AG09319 (cell line): ENCODE results near the gene ABCA4.

Experiments
- DNase-seq: peaks from one replicate; pipeline ENCODE4 v3.0.0-alpha.2; 2010; ENCODE audit warnings: low read depth; ENCODE audit errors: extremely low read depth
- CTCF ChIP-seq: IDR thresholded peaks from 2 replicates; pipeline ENCODE4 v1.5.1; 2011; ENCODE audit warnings: low read depth, mild to moderate bottlenecking, inconsistent platforms, low read length, moderate library complexity

Gene ABCA4

GRCh38 chr1:94121411-94121821, 468 bp upstream of the ABCA4 start:
- no peak for TF ChIP-seq CTCF
- DNase-seq = no peak

GRCh38 chr1:94120570-94120901, 412 bp downstream of the ABCA4 start:
- no peak for TF ChIP-seq CTCF
- no peak for DNase-seq

- no peak for TF ChIP-seq CTCF
- DNase-seq = no peak
These were observed 965 bp downstream of the ABCA4 start for GRCh38 chr1:94119796-94120569.

GRCh38 chr1:94119306-94119705, 1.6 kb downstream of the ABCA4 start:
- no peak for DNase-seq
- TF ChIP-seq CTCF = no peak

GRCh38 chr1:94118471-94118870, 2.5 kb downstream of the ABCA4 start:
- no peak for DNase-seq
- TF ChIP-seq CTCF = no peak

- no peak for TF ChIP-seq CTCF
- DNase-seq = no peak
These were observed 2.9 kb downstream of the ABCA4 start for GRCh38 chr1:94118013-94118412.

GRCh38 chr1:94117259-94117851, 3.6 kb downstream of the ABCA4 start:
- no peak for TF ChIP-seq CTCF
- DNase-seq = no peak
